C4-2B (cell line): ENCODE results near the gene LAMTOR5.

ENCODE experiments used
- H3K27ac ChIP-seq: fragments of 450-650 bp; 2 replicates; pipeline ENCODE4 v1.5.1; 2017
- CTCF ChIP-seq: fragments of 450-650 bp; conservative IDR thresholded peaks from 2 replicates; pipeline ENCODE4 v1.5.1; 2017; ENCODE audit warnings: mild to moderate bottlenecking
- ZFX ChIP-seq: fragments of 450-650 bp; IDR thresholded peaks from 2 replicates; pipeline ENCODE4 v1.6.1; 2017

The LAMTOR5 gene

DNA sequence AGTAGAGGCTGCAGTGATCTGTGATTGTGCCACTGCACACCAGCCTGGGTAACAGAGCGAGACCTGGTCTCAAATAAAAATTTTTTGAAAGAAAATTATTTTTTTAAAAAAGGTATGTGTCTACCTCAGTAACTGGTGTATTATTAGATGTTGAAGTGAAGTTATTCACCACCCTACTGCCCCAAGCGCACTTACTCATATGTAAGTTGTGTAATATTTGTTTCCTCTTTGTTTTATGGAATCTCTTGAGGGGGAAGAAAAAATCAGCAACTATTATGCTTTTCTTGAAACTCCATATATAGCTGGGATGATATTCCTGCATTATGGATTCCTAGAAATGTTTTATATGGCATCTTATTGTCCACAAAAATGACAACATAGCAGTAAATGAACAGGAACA lies 47.1 kb downstream of the LAMTOR5 start:
- TF ChIP-seq CTCF (no peak), ZFX (no peak)

GRCh38 chr1:110356379-110356778 lies 51.1 kb downstream of the LAMTOR5 start:
- H3K27ac ChIP-seq = no peak overlapping the region
- no peak for TF ChIP-seq CTCF
- TF ChIP-seq ZFX = no peak

More for the DNA sequence above, 47.1 kb downstream of the LAMTOR5 start:
- H3K27ac ChIP-seq = no peak overlapping the region

GRCh38 chr1:110355321-110355720 lies 52.2 kb downstream of the LAMTOR5 start:
- no peak overlapping the region for H3K27ac ChIP-seq

More at GRCh38 chr1:110355321-110355720, 52.2 kb downstream of the LAMTOR5 start:
- no peak for TF ChIP-seq CTCF
- TF ChIP-seq ZFX = no peak
